Mucosa of gallbladder (tissue), 1 donor: ENCODE data around the gene SIVA1. TPM values are rescaled to one million over a fixed set of nuclear protein-coding genes. Genes with fewer than 3 reads are reported as not detected.

Experiments used
- total RNA-seq: library from RNA; stranded (reverse); gene quantifications from one replicate; pipeline ENCODE4 v1.2.1, GENCODE V29; 2021
- donor health status: DM: no; HTN: no; CAD: no.

Gene SIVA1
- total RNA-seq, 1 donor from 2014 or later: 80.6 TPM

Other genes with a start within 250 kb of the SIVA1 start
- gene C14orf180, start 173.4 kb upstream of the SIVA1 start, total RNA-seq: 0.26 TPM
- gene TMEM179, start 148.4 kb upstream of the SIVA1 start, total RNA-seq: 1.5 TPM
- gene INF2, start 63.5 kb upstream of the SIVA1 start, total RNA-seq: 306 TPM
- gene ADSS1, start 28.9 kb upstream of the SIVA1 start, total RNA-seq: 49.3 TPM
- gene AKT1, start 42.6 kb downstream of the SIVA1 start, total RNA-seq: 166 TPM
- 10.3 TPM for gene ZBTB42, start 48.0 kb downstream of the SIVA1 start, total RNA-seq
- gene CEP170B, start 112.1 kb downstream of the SIVA1 start, total RNA-seq: 95.6 TPM
- 16.7 TPM for gene PLD4, start 171.7 kb downstream of the SIVA1 start, total RNA-seq
- gene AHNAK2, start 225.2 kb downstream of the SIVA1 start, total RNA-seq: 16.0 TPM
- 17.3 TPM for gene CLBA1, start 232.6 kb downstream of the SIVA1 start, total RNA-seq